H1 (cell line): ENCODE results near the gene TFB1M. TPM values are rescaled to one million over a fixed set of nuclear protein-coding genes. Genes with fewer than 3 reads are reported as not detected.

Experiments
- CTCF ChIA-PET: fragments of 300-600 bp; sonication (Branson Sonifier 250); formaldehyde crosslinking; loops from one replicate; lab custom pipeline; 2021; ENCODE audit not compliant: partially characterized antibody; lab: Charles Lee
- POLR2A ChIA-PET: fragments of 300-600 bp; sonication (Branson Sonifier 250); formaldehyde crosslinking; loops from one replicate; lab custom pipeline; 2021; ENCODE audit warnings: inconsistent platforms; ENCODE audit not compliant: partially characterized antibody; lab: Charles Lee
- DNase-seq, 2 experiments: peaks; one replicate each; pipeline versions ENCODE4 v3.0.0 to v3.0.0-alpha.2; 2010 to 2022; ENCODE audit warnings: low spot score in 2 of 2, low read depth in 1 of 2, mixed read lengths in 1 of 2
- FAIRE-seq: peaks from 2 replicates; lab custom pipeline; 2011; peaks lifted over from hg19 to GRCh38; lab: Jason Lieb, UNC
- H2AFZ ChIP-seq: 2 replicates; pipeline ENCODE4 v1.8.1; 2012; ENCODE audit warnings: low read length, inconsistent platforms
- H2AK5ac ChIP-seq: 2 replicates; pipeline ENCODE4 v1.6.1; 2013; ENCODE audit warnings: low read depth, low read length
- H2BK120ac ChIP-seq: replicated peaks from 2 replicates; pipeline ENCODE3; 2013; ENCODE audit warnings: low read depth, low read length, inconsistent platforms
- H2BK12ac ChIP-seq: 2 replicates; pipeline ENCODE4 v1.6.1; 2013; ENCODE audit warnings: low read depth, low read length
- H2BK15ac ChIP-seq: 2 replicates; pipeline ENCODE4 v1.6.1; 2013; ENCODE audit warnings: low read length
- H2BK20ac ChIP-seq: 2 replicates; pipeline ENCODE4 v1.6.1; 2013; ENCODE audit warnings: low read length
- H2BK5ac ChIP-seq: 2 replicates; pipeline ENCODE4 v1.6.1; 2013; ENCODE audit warnings: low read depth, low read length
- H3K14ac ChIP-seq: 2 replicates; pipeline ENCODE4 v1.6.1; 2013; ENCODE audit warnings: inconsistent platforms; ENCODE audit not compliant: insufficient read length
- H3K18ac ChIP-seq: 2 replicates; pipeline ENCODE4 v1.6.1; 2013; ENCODE audit warnings: low read length; ENCODE audit errors: extremely low read depth
- H3K23ac ChIP-seq: 2 replicates; pipeline ENCODE4 v1.6.1; 2013; ENCODE audit warnings: inconsistent platforms; ENCODE audit not compliant: insufficient read length
- H3K23me2 ChIP-seq: 2 replicates; pipeline ENCODE4 v1.6.1; 2013; ENCODE audit warnings: low read depth, low read length
- H3K27ac ChIP-seq: 2 replicates; pipeline ENCODE4 v1.6.1; 2011; ENCODE audit warnings: low read depth, low read length, inconsistent platforms
- H3K27me3 ChIP-seq, 4 experiments: replicated peaks in 1 of 4; 1 replicate in 1 of 4; 2 replicates in 3 of 4; pipeline versions ENCODE4 v1.6.1 to v1.8.1; 2011 to 2013; ENCODE audit warnings: low read length in 3 of 4, mild to moderate bottlenecking in 3 of 4, inconsistent platforms in 2 of 4, mixed read lengths in 2 of 4, moderate library complexity in 1 of 4; ENCODE audit not compliant: control insufficient read depth in 3 of 4, insufficient read depth in 3 of 4; ENCODE audit errors: extremely low read depth in 1 of 4
- H3K36me3 ChIP-seq, 4 experiments: 2 replicates each; pipeline versions ENCODE4 v1.6.1 to v1.8.1; 2011 to 2013; ENCODE audit warnings: mild to moderate bottlenecking in 4 of 4, low read length in 3 of 4, moderate library complexity in 2 of 4, control low read depth in 1 of 4, inconsistent platforms in 1 of 4; ENCODE audit not compliant: insufficient read depth in 4 of 4, control insufficient read depth in 2 of 4
- H3K4ac ChIP-seq: replicated peaks from 2 replicates; pipeline ENCODE3; 2013; ENCODE audit warnings: low read length, low read depth, mixed read lengths, inconsistent platforms; ENCODE audit not compliant: insufficient read length
- H3K4me1 ChIP-seq, 4 experiments: replicated peaks in 1 of 4; 1 replicate in 1 of 4; 2 replicates in 3 of 4; pipeline versions ENCODE4 v1.6.1 to v1.8.1; 2011 to 2013; ENCODE audit warnings: low read length in 3 of 4, inconsistent platforms in 2 of 4, mixed read lengths in 1 of 4; ENCODE audit not compliant: insufficient read depth in 4 of 4, control insufficient read depth in 3 of 4
- H3K4me2 ChIP-seq, 2 experiments: 2 replicates each; pipeline versions ENCODE4 v1.6.1 to v1.8.1; 2011 to 2013; ENCODE audit warnings: low read depth in 2 of 2, low read length in 2 of 2, control low read depth in 1 of 2, inconsistent platforms in 1 of 2, mild to moderate bottlenecking in 1 of 2; ENCODE audit not compliant: insufficient read depth in 1 of 2
- H3K4me3 ChIP-seq, 4 experiments: fragments of 200-600, 300-600 bp in 1 of 4; sonication (generic), shearing (Covaris generic), sonication (Bioruptor Twin) in 1 of 4; 2 replicates each; pipeline versions ENCODE4 v1.5.1 to v1.8.1; 2011 to 2016; ENCODE audit warnings: low read length in 4 of 4, low read depth in 3 of 4, control low read depth in 2 of 4, inconsistent platforms in 2 of 4, mild to moderate bottlenecking in 2 of 4, mixed read lengths in 1 of 4, moderate library complexity in 1 of 4; ENCODE audit not compliant: insufficient read depth in 2 of 4; ENCODE audit errors: extremely low read depth in 1 of 4
- H3K56ac ChIP-seq: replicated peaks from 2 replicates; pipeline ENCODE3; 2013; ENCODE audit warnings: low read depth, mild to moderate bottlenecking, mixed read lengths, low read length, inconsistent platforms; ENCODE audit not compliant: insufficient read length
- H3K79me1 ChIP-seq: 2 replicates; pipeline ENCODE4 v1.6.1; 2013; ENCODE audit warnings: low read depth, low read length, control low read depth
- H3K79me2 ChIP-seq, 2 experiments: 2 replicates each; pipeline versions ENCODE4 v1.6.1 to v1.8.1; 2012 to 2013; ENCODE audit warnings: low read length in 2 of 2, mild to moderate bottlenecking in 2 of 2, inconsistent platforms in 1 of 2; ENCODE audit not compliant: insufficient read depth in 2 of 2, control insufficient read depth in 1 of 2
- H3K9ac ChIP-seq, 4 experiments: replicated peaks in 1 of 4; 1 replicate in 1 of 4; 2 replicates in 3 of 4; pipeline versions ENCODE4 v1.6.1 to v1.8.1; 2011 to 2013; ENCODE audit warnings: low read depth in 3 of 4, low read length in 3 of 4, control low read depth in 2 of 4, mild to moderate bottlenecking in 2 of 4, moderate library complexity in 2 of 4, inconsistent platforms in 1 of 4; ENCODE audit errors: extremely low read depth in 1 of 4
- H3K9me3 ChIP-seq, 2 experiments: 2 replicates each; pipeline versions ENCODE4 v1.6.1 to v1.8.1; 2012 to 2013; ENCODE audit warnings: mild to moderate bottlenecking in 2 of 2, moderate library complexity in 2 of 2, control low read depth in 1 of 2, inconsistent platforms in 1 of 2, low read depth in 1 of 2, low read length in 1 of 2, mixed read lengths in 1 of 2; ENCODE audit not compliant: insufficient read depth in 2 of 2
- H4K20me1 ChIP-seq, 2 experiments: replicated peaks in 1 of 2; 2 replicates each; pipeline versions ENCODE3 to v1.8.1; 2011 to 2013; ENCODE audit warnings: inconsistent platforms in 2 of 2, low read length in 2 of 2, mild to moderate bottlenecking in 1 of 2; ENCODE audit not compliant: insufficient read depth in 2 of 2, control insufficient read depth in 1 of 2
- H4K5ac ChIP-seq: 2 replicates; pipeline ENCODE4 v1.6.1; 2013; ENCODE audit warnings: low read length, low read depth, mixed read lengths, inconsistent platforms; ENCODE audit not compliant: insufficient read length
- H4K8ac ChIP-seq: 2 replicates; pipeline ENCODE4 v1.8.0; 2013; ENCODE audit warnings: mild to moderate bottlenecking, moderate library complexity, low read length, inconsistent platforms; ENCODE audit not compliant: insufficient read depth; ENCODE audit errors: extremely low read depth
- H4K91ac ChIP-seq: replicated peaks from 2 replicates; pipeline ENCODE3; 2013; ENCODE audit warnings: low read length, mixed read lengths, inconsistent platforms; ENCODE audit not compliant: insufficient read length
- MAFK ChIP-seq: IDR thresholded peaks from 2 replicates; pipeline ENCODE4 v1.6.1; 2012; ENCODE audit warnings: low read depth, mild to moderate bottlenecking, improper control_type of control experiment, low read length
- NANOG ChIP-seq: IDR thresholded peaks from 2 replicates; pipeline ENCODE4 v1.6.1; 2011; ENCODE audit warnings: low read length, low read depth, mild to moderate bottlenecking, inconsistent platforms; ENCODE audit not compliant: insufficient read depth, poor library complexity, severe bottlenecking
- NRF1 ChIP-seq: IDR thresholded peaks from 2 replicates; pipeline ENCODE4 v1.6.1; 2011; ENCODE audit warnings: mild to moderate bottlenecking, low read depth, low read length, improper control_type of control experiment
- RFX5 ChIP-seq: IDR thresholded peaks from 2 replicates; pipeline ENCODE4 v1.6.1; 2011; ENCODE audit warnings: low read depth, low read length, improper control_type of control experiment, borderline replicate concordance
- SIN3A ChIP-seq, 2 experiments: IDR thresholded peaks in 1 of 2; conservative IDR thresholded peaks in 1 of 2; 2 replicates each; pipeline ENCODE4 v1.6.1; 2011 to 2012; ENCODE audit warnings: low read length in 2 of 2, improper control_type of control experiment in 1 of 2, low read depth in 1 of 2, mild to moderate bottlenecking in 1 of 2
- TEAD4 ChIP-seq: IDR thresholded peaks from 2 replicates; pipeline ENCODE4 v1.6.1; 2012; ENCODE audit warnings: low read depth, low read length, inconsistent platforms, mixed read lengths
- WGBS, 2 experiments: shearing (Covaris generic) in 1 of 2; methylation state at CpG; one replicate each; pipeline versions ENCODE4 v1.1.6 to v1.1.7; 2013 to 2015; ENCODE audit warnings: low lambda C conversion rate in 2 of 2, mixed read lengths in 2 of 2, inconsistent platforms in 1 of 2, low coverage in 1 of 2, missing lambda C conversion rate in 1 of 2; ENCODE audit not compliant: insufficient replicate concordance in 2 of 2, insufficient coverage in 1 of 2, insufficient read length in 1 of 2; ENCODE audit errors: extremely low coverage in 1 of 2, missing lambda C conversion rate in 1 of 2; 5-methylcytosine and 5-hydroxymethylcytosine counted together
- polyA plus RNA-seq, 7 experiments: library from polyadenylated mRNA; depleted of rRNA in 3 of 7; stranded (reverse) in 5 of 7; unstranded in 2 of 7; fragments of >200 nt in 5 of 7; fragments of 200-250 nt in 2 of 7; gene quantifications; 1 replicate in 5 of 7; 2 replicates in 1 of 7; 4 replicates in 1 of 7; pipeline versions ENCODE4 v1.2.1 to v1.2.3, GENCODE V29; 2011 to 2013; ENCODE audit warnings: missing spikeins in 2 of 7, mixed read lengths in 2 of 7
- total RNA-seq: library from RNA; stranded (reverse); fragmentation: NEBNext Ultra II Directional; extraction: Animal tissue kit (Norgen Biotek cat#: 25700); gene quantifications from 2 replicates; pipeline ENCODE4 v1.2.1, GENCODE V29; 2021
- TF ChIP-seq, protein P1 (sequence below): IDR thresholded peaks from 2 replicates; pipeline ENCODE4 v1.6.1; 2011; ENCODE audit warnings: low read depth, mild to moderate bottlenecking, low read length; ENCODE audit not compliant: insufficient read depth

The TFB1M gene
- total and polyA plus RNA-seq, 2 of the 8 experiments (the other 6 are each of a cell fraction or from before 2014, with no cell fraction given) = 28.2 to 49.4 TPM

DNA sequence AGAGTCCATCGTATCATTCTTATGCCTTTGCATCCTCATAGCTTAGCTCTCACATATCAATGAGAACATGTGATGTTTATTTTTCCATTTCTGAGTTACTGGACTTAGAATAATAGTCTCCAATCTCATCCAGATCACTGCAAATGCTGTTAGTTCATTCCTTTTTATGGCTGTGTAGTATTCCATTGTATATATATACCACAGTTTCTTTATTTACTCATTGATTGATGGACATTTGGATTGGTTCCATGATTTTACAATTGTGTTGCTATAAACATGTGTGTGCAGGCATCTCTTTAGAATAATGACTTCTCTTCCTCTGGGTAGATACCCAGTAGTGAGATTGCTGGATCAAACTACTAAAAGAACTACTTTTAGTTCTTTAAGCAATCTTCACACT lies 21.0 kb upstream of the TFB1M start:
- ChIA-PET CTCF (no interaction called here), POLR2A (no interaction called here)
- H3K9ac ChIP-seq = no peak overlapping the region
- no peaks in the 10 kb centered on the region for H4K20me1 ChIP-seq
- no peak overlapping the region for H2BK15ac ChIP-seq
- no peak overlapping the region for H3K4ac ChIP-seq
- no peak overlapping the region for H3K23ac ChIP-seq
- no peak overlapping the region for H2BK12ac ChIP-seq
- no peaks in the 10 kb centered on the region for H3K9me3 ChIP-seq
- no peak overlapping the region for H2AFZ ChIP-seq
- no peak overlapping the region for H3K56ac ChIP-seq
- no peaks in the 10 kb centered on the region; the same call in 1 of the 2 replicates for H3K23me2 ChIP-seq
- FAIRE-seq (no peak), DNase-seq (no peak)
- no peak overlapping the region for H3K4me3 ChIP-seq
- no peak overlapping the region for H3K4me2 ChIP-seq
- H4K91ac ChIP-seq = no peak overlapping the region
- H3K36me3 ChIP-seq = no peaks in the 10 kb centered on the region
- TF ChIP-seq RFX5 (no peak), NRF1 (no peak), NANOG (no peak), SIN3A (conservative IDR thresholded peaks at IDR 0.05 in 1 of 2, IDR thresholded peaks at IDR 0.05 in 1 of 2; ENCODE audit: low read depth in 1 of 2, low read length in 2 of 2) (no peak), TEAD4 (no peak), MAFK (no peak)
- TF ChIP-seq, protein P1, sequence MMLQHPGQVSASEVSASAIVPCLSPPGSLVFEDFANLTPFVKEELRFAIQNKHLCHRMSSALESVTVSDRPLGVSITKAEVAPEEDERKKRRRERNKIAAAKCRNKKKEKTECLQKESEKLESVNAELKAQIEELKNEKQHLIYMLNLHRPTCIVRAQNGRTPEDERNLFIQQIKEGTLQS = no peak
- no peak overlapping the region for H3K14ac ChIP-seq
- H3K27ac ChIP-seq = no peak overlapping the region
- H2BK5ac ChIP-seq = no peak overlapping the region
- no peaks in the 10 kb centered on the region for H3K79me1 ChIP-seq
- H2BK20ac ChIP-seq = no peak overlapping the region
- no peaks in the 10 kb centered on the region for H3K27me3 ChIP-seq
- no peak overlapping the region for H4K5ac ChIP-seq
- no peak overlapping the region for H2AK5ac ChIP-seq
- no peak overlapping the region for H3K18ac ChIP-seq
- H2BK120ac ChIP-seq = no peak overlapping the region
- no peaks in the 10 kb centered on the region for H3K4me1 ChIP-seq
- WGBS, 2 experiments = 100% methylated on average over 1 of the region's 1 CpG; no CpG with 5 or more reads in 1 of the 2 experiments
- no peaks in the 10 kb centered on the region for H3K79me2 ChIP-seq
- no peak overlapping the region for H4K8ac ChIP-seq
